GM21360 (cell line): ENCODE measurements around the gene CTTNBP2.

Source experiments
- ATAC-seq: cut with Tn5 transposase; IDR thresholded peaks from one replicate; pipeline ENCODE4 v1.9.1; 2021; ENCODE audit warnings: mild to moderate bottlenecking, moderate library complexity; ENCODE audit not compliant: unreplicated experiment

CTTNBP2 gene

GRCh38 chr7:117871401-117871777, 1.9 kb downstream of the CTTNBP2 start:
- no peak for ATAC-seq

- ATAC-seq: no peak
These were observed 2.7 kb downstream of the CTTNBP2 start for GRCh38 chr7:117870448-117871130.

GRCh38 chr7:117869374-117869773, 3.9 kb downstream of the CTTNBP2 start:
- no peak for ATAC-seq

GRCh38 chr7:117863618-117864017, 9.6 kb downstream of the CTTNBP2 start:
- no peak for ATAC-seq

GRCh38 chr7:117862378-117862777, 10.9 kb downstream of the CTTNBP2 start:
- ATAC-seq: no peak

- ATAC-seq: no peak
These were observed 13.9 kb downstream of the CTTNBP2 start for GRCh38 chr7:117859246-117859812.

- no peak for ATAC-seq
These were observed 14.5 kb downstream of the CTTNBP2 start for GRCh38 chr7:117858712-117859111.

GRCh38 chr7:117857718-117858117, 15.5 kb downstream of the CTTNBP2 start:
- ATAC-seq: no peak

- no peak for ATAC-seq
These were observed 17.0 kb downstream of the CTTNBP2 start for GRCh38 chr7:117856196-117856595.

- no peak for ATAC-seq
These were observed 19.1 kb downstream of the CTTNBP2 start for GRCh38 chr7:117854186-117854585.

GRCh38 chr7:117848941-117849340, 24.3 kb downstream of the CTTNBP2 start:
- no peak for ATAC-seq

- no peak for ATAC-seq
These were observed 28.6 kb downstream of the CTTNBP2 start for GRCh38 chr7:117844678-117845077.

GRCh38 chr7:117841611-117842010, 31.6 kb downstream of the CTTNBP2 start:
- no peak for ATAC-seq

- no peak for ATAC-seq
These were observed 32.2 kb downstream of the CTTNBP2 start for GRCh38 chr7:117841011-117841410.

- no peak for ATAC-seq
These were observed 33.7 kb downstream of the CTTNBP2 start for GRCh38 chr7:117839507-117839906.

- peak; percentile 85 for ATAC-seq
These were observed 35.4 kb downstream of the CTTNBP2 start for GRCh38 chr7:117837841-117838240.

- ATAC-seq: no peak
These were observed 38.1 kb downstream of the CTTNBP2 start for GRCh38 chr7:117835016-117835664.

GRCh38 chr7:117830422-117830954, 42.8 kb downstream of the CTTNBP2 start:
- no peak for ATAC-seq

GRCh38 chr7:117829450-117830117, 43.7 kb downstream of the CTTNBP2 start:
- ATAC-seq: no peak

GRCh38 chr7:117828825-117829224, 44.4 kb downstream of the CTTNBP2 start:
- no peak for ATAC-seq

- ATAC-seq: no peak
These were observed 45.4 kb downstream of the CTTNBP2 start for GRCh38 chr7:117827862-117828261.

- ATAC-seq: no peak
These were observed 48.1 kb downstream of the CTTNBP2 start for GRCh38 chr7:117825132-117825531.
